ENCODE results near the gene LRRC51.
"Not testable (repeated sequence)": the region's sequence is repeated elsewhere in the genome, so short reads cannot be mapped to it uniquely, and the experiment has no call there.

Gene LRRC51

GRCh38 chr11:72141066-72141465 lies 60.4 kb downstream of the LRRC51 start:
- no peak for DNase-seq

GRCh38 chr11:72142086-72142485 lies 61.4 kb downstream of the LRRC51 start:
- not testable (repeated sequence) for DNase-seq

GRCh38 chr11:72142543-72142942 lies 61.9 kb downstream of the LRRC51 start:
- DNase-seq: not testable (repeated sequence)

GRCh38 chr11:72144807-72145565 lies 64.3 kb downstream of the LRRC51 start:
- no peak for DNase-seq

Data from activated CD8-positive, alpha-beta memory T cell treated with anti-CD3 and anti-CD28 coated beads, Interleukin-2, amount 50 U/mL, for 48 hours (primary cell).